Coronary artery (tissue), 2 donors: Measurements from ENCODE around the gene FIGNL1.

Source experiments
- DNase-seq: peaks from one replicate; pipeline ENCODE4 v3.0.0-alpha.2; 2017; ENCODE audit warnings: low spot score
- H3K27ac ChIP-seq, 2 donors: fragments of 200-600 bp; sonication (generic); one replicate each; pipeline ENCODE4 v1.5.1; 2016 to 2019
- H3K4me3 ChIP-seq: fragments of 200-600 bp; sonication (generic); 2 replicates; pipeline ENCODE4 v1.5.1; 2016; ENCODE audit warnings: mild to moderate bottlenecking, moderate library complexity
- CTCF ChIP-seq: fragments of 200-600 bp; sonication (generic); IDR thresholded peaks from one replicate; pipeline ENCODE4 v1.5.1; 2019; ENCODE audit warnings: antibody characterized with exemption

The FIGNL1 gene

GRCh38 chr7:50492770-50493519, 42.8 kb upstream of the FIGNL1 start:
- H3K27ac ChIP-seq = no peak overlapping the region
- no peak for TF ChIP-seq CTCF
- H3K4me3 ChIP-seq = no peak overlapping the region
- peak; percentile 59 for DNase-seq

GRCh38 chr7:50491943-50492342, 41.8 kb upstream of the FIGNL1 start:
- no peak for TF ChIP-seq CTCF
- no peak overlapping the region for H3K4me3 ChIP-seq
- DNase-seq = no peak
- no peak overlapping the region for H3K27ac ChIP-seq

GRCh38 chr7:50491209-50491608, 41.1 kb upstream of the FIGNL1 start:
- TF ChIP-seq CTCF = no peak
- H3K27ac ChIP-seq = no peak overlapping the region
- DNase-seq = no peak
- H3K4me3 ChIP-seq = no peak overlapping the region

- no peak for TF ChIP-seq CTCF
- DNase-seq = no peak
- no peak overlapping the region for H3K27ac ChIP-seq
- H3K4me3 ChIP-seq = no peak overlapping the region
Observed at GRCh38 chr7:50488379-50488778, 38.2 kb upstream of the FIGNL1 start.

GRCh38 chr7:50486512-50486911, 36.4 kb upstream of the FIGNL1 start:
- TF ChIP-seq CTCF = no peak
- DNase-seq = no peak
- H3K4me3 ChIP-seq = no peak overlapping the region

GRCh38 chr7:50481867-50482266, 31.7 kb upstream of the FIGNL1 start:
- DNase-seq = no peak
- TF ChIP-seq CTCF = no peak
- Histone ChIP-seq H3K4me3 (no peak overlapping the region), H3K27ac (no peak overlapping the region)

More at GRCh38 chr7:50486512-50486911, 36.4 kb upstream of the FIGNL1 start:
- no peak overlapping the region for H3K27ac ChIP-seq

GRCh38 chr7:50480797-50481196, 30.6 kb upstream of the FIGNL1 start:
- DNase-seq = no peak
- Histone ChIP-seq H3K27ac (no peak overlapping the region), H3K4me3 (no peak overlapping the region)
- TF ChIP-seq CTCF = no peak
